ENCODE measurements around the gene RSPH3.
A peak's percentile ranks its signal among the peaks of the same experiment; 100 is the strongest.

The RSPH3 gene

GRCh38 chr6:158938811-158939254 is 61.2 kb downstream of the RSPH3 start:
- no peak for DNase-seq
- TF ChIP-seq CTCF (IDR thresholded peaks at IDR 0.05): no peak
- peaks cover 7% of the 10 kb centered on the region for H3K27me3 Mint-ChIP-seq (ENCODE audit: low read depth, poor library complexity)
- H3K27ac Mint-ChIP-seq: peak overlapping the region; percentile 98
- H3K9me3 Mint-ChIP-seq: peaks cover 15% of the 10 kb centered on the region
- H3K36me3 Mint-ChIP-seq (ENCODE audit: low read depth): peaks cover 13% of the 10 kb centered on the region
- peaks cover 18% of the 10 kb centered on the region for H3K4me1 Mint-ChIP-seq
- no peak overlapping the region for H3K4me3 Mint-ChIP-seq

- TF ChIP-seq CTCF (IDR thresholded peaks at IDR 0.05): no peak
- peaks cover 18% of the 10 kb centered on the region for H3K4me1 Mint-ChIP-seq
- peaks cover 11% of the 10 kb centered on the region for H3K36me3 Mint-ChIP-seq (ENCODE audit: low read depth)
- H3K27ac Mint-ChIP-seq: peak overlapping the region; percentile 64
- H3K27me3 Mint-ChIP-seq (ENCODE audit: low read depth, poor library complexity): peaks cover 7% of the 10 kb centered on the region
- no peak overlapping the region for H3K4me3 Mint-ChIP-seq
- H3K9me3 Mint-ChIP-seq: peaks cover 12% of the 10 kb centered on the region
- no peak for DNase-seq
Observed at GRCh38 chr6:158938220-158938619, 61.8 kb downstream of the RSPH3 start.

- Mint-ChIP-seq H3K9me3 (no peaks in the 10 kb centered on the region), H3K27ac (no peak overlapping the region), H3K36me3 (ENCODE audit: low read depth) (no peaks in the 10 kb centered on the region), H3K27me3 (ENCODE audit: low read depth, poor library complexity) (peaks cover 7% of the 10 kb centered on the region), H3K4me1 (peaks cover 9% of the 10 kb centered on the region), H3K4me3 (no peak overlapping the region)
- no peak for DNase-seq
- TF ChIP-seq CTCF (IDR thresholded peaks at IDR 0.05): no peak
Observed at GRCh38 chr6:158934157-158934556, 65.8 kb downstream of the RSPH3 start.

- Mint-ChIP-seq H3K27ac (no peak overlapping the region), H3K4me1 (peaks cover 7% of the 10 kb centered on the region), H3K4me3 (no peak overlapping the region), H3K36me3 (ENCODE audit: low read depth) (no peaks in the 10 kb centered on the region), H3K9me3 (no peaks in the 10 kb centered on the region), H3K27me3 (ENCODE audit: low read depth, poor library complexity) (peaks cover 7% of the 10 kb centered on the region)
- TF ChIP-seq CTCF (IDR thresholded peaks at IDR 0.05): no peak
- DNase-seq: no peak
Observed at GRCh38 chr6:158933079-158933595, 66.9 kb downstream of the RSPH3 start.

GRCh38 chr6:158928068-158928467 is 71.9 kb downstream of the RSPH3 start:
- Mint-ChIP-seq H3K4me1 (peaks cover 16% of the 10 kb centered on the region), H3K4me3 (no peak overlapping the region), H3K36me3 (ENCODE audit: low read depth) (no peaks in the 10 kb centered on the region), H3K27ac (no peak overlapping the region), H3K27me3 (ENCODE audit: low read depth, poor library complexity) (no peaks in the 10 kb centered on the region), H3K9me3 (no peaks in the 10 kb centered on the region)
- no peak for TF ChIP-seq CTCF (IDR thresholded peaks at IDR 0.05)
- DNase-seq: no peak

GRCh38 chr6:158926414-158926813 is 73.6 kb downstream of the RSPH3 start:
- no peak for TF ChIP-seq CTCF (IDR thresholded peaks at IDR 0.05)

More at GRCh38 chr6:158926414-158926813, 73.6 kb downstream of the RSPH3 start:
- H3K4me1 Mint-ChIP-seq: peaks cover 20% of the 10 kb centered on the region
- H3K27ac Mint-ChIP-seq: peak overlapping the region; percentile 80
- H3K4me3 Mint-ChIP-seq: no peak overlapping the region
- no peaks in the 10 kb centered on the region for H3K27me3 Mint-ChIP-seq (ENCODE audit: low read depth, poor library complexity)
- H3K36me3 Mint-ChIP-seq (ENCODE audit: low read depth): no peaks in the 10 kb centered on the region
- H3K9me3 Mint-ChIP-seq: no peaks in the 10 kb centered on the region
- DNase-seq: no peak

Measured in nephron progenitor cell (in vitro differentiated cells).